Hematopoietic multipotent progenitor cell treated with erythropoietin and hydrocortisone succinate and interleukin-3 and kit ligand, for 8 days (in vitro differentiated cells): ENCODE results near the gene P2RX3.

Experiments
- DNase-seq: peaks from one replicate; pipeline ENCODE4 v3.0.0-alpha.2; 2015

The P2RX3 gene

GRCh38 chr11:57310091-57310490 is 28.1 kb upstream of the P2RX3 start:
- DNase-seq, result no peak

- no peak for DNase-seq
Observed at GRCh38 chr11:57310630-57311086, 27.5 kb upstream of the P2RX3 start.

- DNase-seq, result peak; percentile 87
Observed at GRCh38 chr11:57311109-57311936, 26.8 kb upstream of the P2RX3 start.

- no peak for DNase-seq
Observed at GRCh38 chr11:57312511-57313021, 25.6 kb upstream of the P2RX3 start.

- DNase-seq, result no peak
Observed at GRCh38 chr11:57313071-57313787, 24.9 kb upstream of the P2RX3 start.

GRCh38 chr11:57313788-57314135 is 24.4 kb upstream of the P2RX3 start:
- DNase-seq, result no peak

GRCh38 chr11:57314221-57314973 is 23.8 kb upstream of the P2RX3 start:
- no peak for DNase-seq

GRCh38 chr11:57315491-57315890 is 22.7 kb upstream of the P2RX3 start:
- DNase-seq, result no peak

GRCh38 chr11:57316017-57316416 is 22.1 kb upstream of the P2RX3 start:
- no peak for DNase-seq

GRCh38 chr11:57318178-57318577 is 20.0 kb upstream of the P2RX3 start:
- no peak for DNase-seq

- DNase-seq, result no peak
Observed at GRCh38 chr11:57320067-57320718, 18.0 kb upstream of the P2RX3 start.

GRCh38 chr11:57320719-57321387 is 17.3 kb upstream of the P2RX3 start:
- no peak for DNase-seq

- DNase-seq, result peak; percentile 93
Observed at GRCh38 chr11:57321388-57322255, 16.5 kb upstream of the P2RX3 start.

- DNase-seq, result peak; percentile 31
Observed at GRCh38 chr11:57322256-57323166, 15.6 kb upstream of the P2RX3 start.

- no peak for DNase-seq
Observed at GRCh38 chr11:57323167-57323854, 14.8 kb upstream of the P2RX3 start.

GRCh38 chr11:57323855-57324153 is 14.3 kb upstream of the P2RX3 start:
- DNase-seq, result no peak

- no peak for DNase-seq
Observed at GRCh38 chr11:57324154-57324885, 13.8 kb upstream of the P2RX3 start.

GRCh38 chr11:57324886-57325734 is 13.0 kb upstream of the P2RX3 start, which contains the start of gene TNKS1BP1:
Gene TNKS1BP1, minus strand, starts transcription at chr11:57324952. Its CDS starts 3,067 bp downstream, at chr11:57321885.
- DNase-seq, result peak; percentile 95
